Fibroblast of lung (primary cell): ENCODE data around the gene RGL2. TPM values are rescaled to one million over a fixed set of nuclear protein-coding genes. Genes with fewer than 3 reads are reported as not detected.

Experiments used
- DNase-seq, 2 donors: peaks; one replicate each; pipeline versions ENCODE4 v3.0.0 to v3.0.0-alpha.2; 2010; ENCODE audit warnings: low read depth in 2 of 2
- H2AFZ ChIP-seq: 2 replicates; pipeline ENCODE4 v1.5.1; 2012; ENCODE audit warnings: low read length, control low read depth, inconsistent platforms
- H3K27ac ChIP-seq: 2 replicates; pipeline ENCODE4 v1.5.1; 2011; ENCODE audit warnings: low read length, control low read depth; ENCODE audit not compliant: insufficient read depth
- H3K27me3 ChIP-seq: 2 replicates; pipeline ENCODE4 v1.5.1; 2011; ENCODE audit warnings: mild to moderate bottlenecking, low read length; ENCODE audit not compliant: control insufficient read depth, insufficient read depth
- H3K36me3 ChIP-seq: 2 replicates; pipeline ENCODE4 v1.5.1; 2011; ENCODE audit warnings: low read length; ENCODE audit not compliant: control insufficient read depth, insufficient read depth
- H3K4me1 ChIP-seq: 2 replicates; pipeline ENCODE4 v1.5.1; 2011; ENCODE audit warnings: low read length; ENCODE audit not compliant: control insufficient read depth, insufficient read depth; ENCODE audit errors: extremely low read depth
- H3K4me2 ChIP-seq: 2 replicates; pipeline ENCODE4 v1.5.1; 2011; ENCODE audit warnings: low read length, control low read depth; ENCODE audit not compliant: insufficient read depth; ENCODE audit errors: extremely low read depth
- H3K4me3 ChIP-seq, 4 experiments: fragments of 200-600 bp in 1 of 4; sonication (generic) in 1 of 4; replicated peaks in 1 of 4; 2 replicates each; pipeline ENCODE4 v1.5.1; 2011 to 2016; ENCODE audit warnings: low read length in 4 of 4, low read depth in 3 of 4, mild to moderate bottlenecking in 3 of 4, control low read depth in 2 of 4, inconsistent platforms in 1 of 4, mixed read lengths in 1 of 4; ENCODE audit not compliant: insufficient read depth in 1 of 4; ENCODE audit errors: control extremely low read depth in 1 of 4
- H3K79me2 ChIP-seq: 2 replicates; pipeline ENCODE4 v1.5.1; 2012; ENCODE audit warnings: mild to moderate bottlenecking, low read length, inconsistent platforms; ENCODE audit not compliant: control insufficient read depth, insufficient read depth
- H3K9ac ChIP-seq: 2 replicates; pipeline ENCODE4 v1.5.1; 2011; ENCODE audit warnings: mild to moderate bottlenecking, low read length, control low read depth; ENCODE audit not compliant: insufficient read depth
- H3K9me3 ChIP-seq: 2 replicates; pipeline ENCODE4 v1.5.1; 2012; ENCODE audit warnings: low read depth, low read length; ENCODE audit not compliant: control insufficient read depth, insufficient read depth
- H4K20me1 ChIP-seq: 2 replicates; pipeline ENCODE4 v1.5.1; 2011; ENCODE audit warnings: low read length; ENCODE audit not compliant: control insufficient read depth, insufficient read depth; ENCODE audit errors: extremely low read depth
- CTCF ChIP-seq, 2 donors: IDR thresholded peaks in 1 of 2; conservative IDR thresholded peaks in 1 of 2; 1 replicate in 1 of 2; 2 replicates in 1 of 2; pipeline ENCODE4 v1.5.1; 2011 to 2012; ENCODE audit warnings: low read length in 2 of 2, control low read depth in 1 of 2, inconsistent platforms in 1 of 2, low read depth in 1 of 2, mild to moderate bottlenecking in 1 of 2
- EZH2 ChIP-seq: IDR thresholded peaks from 2 replicates; pipeline ENCODE4 v1.5.1; 2012; ENCODE audit warnings: low read length, control low read depth, mild to moderate bottlenecking; ENCODE audit errors: missing control alignments
- polyA plus RNA-seq, 2 donors: library from polyadenylated mRNA; depleted of rRNA in 1 of 2; stranded (reverse) in 1 of 2; unstranded in 1 of 2; fragments of >200 nt; gene quantifications; 2 replicates each; pipeline ENCODE4 v1.2.1, GENCODE V29; 2011 to 2012; ENCODE audit warnings: missing spikeins in 1 of 2
- total RNA-seq: library from RNA; depleted of rRNA; stranded (reverse); fragments of >200 nt; gene quantifications from 2 replicates; pipeline ENCODE4 v1.2.1, GENCODE V29; 2014

The RGL2 gene
- total and polyA plus RNA-seq, 2 donors (not counting 1 experiment from before 2014, with no cell fraction given): 17.4 to 22.8 TPM

GRCh38 chr6:33272275-33273128, 26.2 kb downstream of the RGL2 start:
- Histone ChIP-seq H3K4me1 (peaks cover 19% of the 10 kb centered on the region), H3K79me2 (peaks cover 51% of the 10 kb centered on the region), H3K36me3 (peaks cover 19% of the 10 kb centered on the region), H3K27ac (peak overlapping the region; percentile 95), H3K9ac (peak overlapping the region; percentile 78), H3K4me2 (peak overlapping the region; percentile 100), H2AFZ (no peak overlapping the region), H3K27me3 (no peaks in the 10 kb centered on the region), H4K20me1 (no peaks in the 10 kb centered on the region), H3K9me3 (no peaks in the 10 kb centered on the region), H3K4me3 (peak overlapping the region; percentile 75 to 97 (median 92))
- no peak for TF ChIP-seq CTCF (conservative IDR thresholded peaks at IDR 0.05 in 1 of 2, IDR thresholded peaks at IDR 0.05 in 1 of 2; ENCODE audit: low read depth in 1 of 2, low read length in 2 of 2)
- no peak for TF ChIP-seq EZH2
- no peak for DNase-seq

- peak within 1 kb of the TSS; percentile 95 for H3K9ac ChIP-seq
- peak within 1 kb of the TSS; percentile 95 for H3K27ac ChIP-seq
- H2AFZ ChIP-seq: peak within 1 kb of the TSS; percentile 97
- H3K4me1 ChIP-seq: peaks cover 17% of the 10 kb centered on the region
- no peaks in the 10 kb centered on the region for H4K20me1 ChIP-seq
- peaks cover 17% of the 10 kb centered on the region for H3K36me3 ChIP-seq
- peak within 1 kb of the TSS; percentile 100 for H3K4me2 ChIP-seq
- peak; percentile 99 to 100 for DNase-seq
- peaks cover 51% of the 10 kb centered on the region for H3K79me2 ChIP-seq
- peak within 1 kb of the TSS; percentile 75 to 97 (median 92) for H3K4me3 ChIP-seq
- H3K9me3 ChIP-seq: no peaks in the 10 kb centered on the region
- TF ChIP-seq CTCF (conservative IDR thresholded peaks at IDR 0.05 in 1 of 2, IDR thresholded peaks at IDR 0.05 in 1 of 2; ENCODE audit: low read depth in 1 of 2, low read length in 2 of 2) (no peak), EZH2 (no peak)
- H3K27me3 ChIP-seq: no peaks in the 10 kb centered on the region
These were observed 27.1 kb downstream of the RGL2 start, which contains the start of the genes RPS18 and VPS52 for GRCh38 chr6:33271468-33272274. Gene RPS18 (plus strand): TSS chr6:33272075. CDS start chr6:33272120, 45 bp downstream. Gene VPS52 (minus strand): TSS chr6:33271876. CDS start chr6:33271675, 201 bp downstream.

- Histone ChIP-seq H3K36me3 (peaks cover 19% of the 10 kb centered on the region), H3K4me2 (peak overlapping the region; percentile 98), H3K27me3 (no peaks in the 10 kb centered on the region), H3K27ac (peak overlapping the region; percentile 95), H3K4me1 (peaks cover 14% of the 10 kb centered on the region), H3K79me2 (peaks cover 51% of the 10 kb centered on the region), H4K20me1 (no peaks in the 10 kb centered on the region), H3K9ac (peak overlapping the region; percentile 95), H3K4me3 (peak overlapping the region; percentile 75 to 97 (median 92)), H2AFZ (peak overlapping the region; percentile 97), H3K9me3 (no peaks in the 10 kb centered on the region)
- DNase-seq: peak in 1 of 2 donors; percentile 38
- TF ChIP-seq CTCF (conservative IDR thresholded peaks at IDR 0.05 in 1 of 2, IDR thresholded peaks at IDR 0.05 in 1 of 2; ENCODE audit: low read depth in 1 of 2, low read length in 2 of 2) (no peak), EZH2 (no peak)
These were observed 27.6 kb downstream of the RGL2 start for GRCh38 chr6:33271117-33271467.
